ENCODE data around the gene ALPK3.

Gene ALPK3

DNA sequence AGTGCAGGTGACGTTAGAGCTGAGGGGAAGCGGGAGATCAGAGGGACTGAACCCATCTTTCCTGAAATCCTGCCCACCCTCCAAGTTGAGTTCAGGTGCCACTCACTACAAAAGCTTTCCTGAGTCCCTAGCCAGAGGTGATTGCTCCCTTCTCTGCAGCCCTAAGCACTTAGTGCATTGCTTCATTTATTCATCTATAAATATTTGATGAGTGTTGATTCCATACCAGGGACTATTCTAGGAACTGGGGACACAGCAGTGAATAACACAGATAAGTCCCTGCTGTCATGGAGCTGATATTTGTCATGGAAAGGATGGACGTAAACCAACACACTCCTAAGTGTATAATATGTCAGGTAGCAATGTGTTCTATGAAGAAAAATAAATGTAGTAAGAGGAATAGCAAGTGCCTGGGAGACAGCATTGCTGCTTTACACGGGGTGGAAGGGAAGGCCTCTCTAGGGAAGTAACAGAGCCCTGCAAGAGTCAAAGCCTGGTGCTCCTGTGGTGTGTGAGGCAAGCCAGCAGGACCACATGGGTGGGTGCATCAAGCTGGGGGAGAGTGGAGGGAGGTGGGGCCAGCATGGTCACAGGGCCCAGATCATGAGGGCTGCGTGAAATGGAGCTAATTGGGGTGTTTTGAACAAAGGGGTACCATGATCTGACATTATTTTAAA is 18.6 kb downstream of the ALPK3 start:
- H3K4me3 ChIP-seq (ENCODE audit: low read depth, low read length): no peak overlapping the region
- DNase-seq (ENCODE audit: low read depth, low spot score): no peak
- TF ChIP-seq, protein P1, sequence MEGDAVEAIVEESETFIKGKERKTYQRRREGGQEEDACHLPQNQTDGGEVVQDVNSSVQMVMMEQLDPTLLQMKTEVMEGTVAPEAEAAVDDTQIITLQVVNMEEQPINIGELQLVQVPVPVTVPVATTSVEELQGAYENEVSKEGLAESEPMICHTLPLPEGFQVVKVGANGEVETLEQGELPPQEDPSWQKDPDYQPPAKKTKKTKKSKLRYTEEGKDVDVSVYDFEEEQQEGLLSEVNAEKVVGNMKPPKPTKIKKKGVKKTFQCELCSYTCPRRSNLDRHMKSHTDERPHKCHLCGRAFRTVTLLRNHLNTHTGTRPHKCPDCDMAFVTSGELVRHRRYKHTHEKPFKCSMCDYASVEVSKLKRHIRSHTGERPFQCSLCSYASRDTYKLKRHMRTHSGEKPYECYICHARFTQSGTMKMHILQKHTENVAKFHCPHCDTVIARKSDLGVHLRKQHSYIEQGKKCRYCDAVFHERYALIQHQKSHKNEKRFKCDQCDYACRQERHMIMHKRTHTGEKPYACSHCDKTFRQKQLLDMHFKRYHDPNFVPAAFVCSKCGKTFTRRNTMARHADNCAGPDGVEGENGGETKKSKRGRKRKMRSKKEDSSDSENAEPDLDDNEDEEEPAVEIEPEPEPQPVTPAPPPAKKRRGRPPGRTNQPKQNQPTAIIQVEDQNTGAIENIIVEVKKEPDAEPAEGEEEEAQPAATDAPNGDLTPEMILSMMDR (IDR thresholded peaks at IDR 0.05; ENCODE audit: low read depth, low read length): no peak
- in situ Hi-C loops (cut with HindIII; ENCODE audit: low sequenced_read_pairs): no loop called here

DNA sequence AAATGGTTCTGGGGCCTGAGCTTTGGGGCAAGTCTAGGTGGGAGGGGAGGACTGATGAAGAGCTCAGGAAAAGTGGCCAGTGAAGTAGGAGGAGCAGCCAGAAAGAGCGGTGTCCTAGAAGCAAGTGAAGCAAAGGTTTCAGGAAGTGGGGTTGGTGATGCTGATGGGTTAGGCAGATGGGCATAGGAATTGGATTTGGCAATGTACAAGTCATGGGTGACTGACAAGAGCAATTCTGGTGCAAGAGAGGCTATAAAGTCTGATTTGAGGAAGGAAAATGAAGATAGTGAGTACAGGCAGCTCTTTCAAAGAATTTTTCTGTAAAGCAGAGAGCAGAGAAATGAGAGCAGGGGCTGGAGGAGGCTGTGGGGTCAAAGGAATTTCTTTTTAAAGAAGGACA is 19.7 kb downstream of the ALPK3 start:
- no peak overlapping the region for H3K4me3 ChIP-seq (ENCODE audit: low read depth, low read length)
- in situ Hi-C loops (cut with HindIII; ENCODE audit: low sequenced_read_pairs): no loop called here
- no peak for DNase-seq (ENCODE audit: low read depth, low spot score)
- TF ChIP-seq, protein P1 (IDR thresholded peaks at IDR 0.05; ENCODE audit: low read depth, low read length): no peak

DNA sequence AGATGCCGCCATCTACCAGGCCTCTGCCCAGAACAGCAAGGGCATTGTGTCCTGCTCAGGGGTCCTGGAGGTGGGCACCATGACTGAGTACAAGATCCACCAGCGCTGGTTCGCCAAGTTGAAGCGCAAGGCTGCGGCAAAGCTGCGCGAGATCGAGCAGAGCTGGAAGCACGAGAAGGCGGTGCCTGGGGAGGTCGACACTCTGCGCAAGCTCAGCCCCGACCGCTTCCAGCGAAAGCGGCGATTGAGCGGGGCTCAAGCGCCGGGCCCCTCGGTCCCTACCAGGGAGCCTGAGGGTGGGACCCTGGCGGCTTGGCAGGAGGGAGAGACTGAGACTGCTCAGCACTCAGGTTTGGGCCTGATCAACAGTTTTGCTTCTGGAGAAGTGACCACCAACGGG is 22.6 kb downstream of the ALPK3 start:
- H3K4me3 ChIP-seq (ENCODE audit: low read depth, low read length): no peak overlapping the region
- DNase-seq (ENCODE audit: low read depth, low spot score): no peak
- TF ChIP-seq, protein P1 (IDR thresholded peaks at IDR 0.05; ENCODE audit: low read depth, low read length): no peak
- in situ Hi-C loops (cut with HindIII; ENCODE audit: low sequenced_read_pairs): no loop called here

DNA sequence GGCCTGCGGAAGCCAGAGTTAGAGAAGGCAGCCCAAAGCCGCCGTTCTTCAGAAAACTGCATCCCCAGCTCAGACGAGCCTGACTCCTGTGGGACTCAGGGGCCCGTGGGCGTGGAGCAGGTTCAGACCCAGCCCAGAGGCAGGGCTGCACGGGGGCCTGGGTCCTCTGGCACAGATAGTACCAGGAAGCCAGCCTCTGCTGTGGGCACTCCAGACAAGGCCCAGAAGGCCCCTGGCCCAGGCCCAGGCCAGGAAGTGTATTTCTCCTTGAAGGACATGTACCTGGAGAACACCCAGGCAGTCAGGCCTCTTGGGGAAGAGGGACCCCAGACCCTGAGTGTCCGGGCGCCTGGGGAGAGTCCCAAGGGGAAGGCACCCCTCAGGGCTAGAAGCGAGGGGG is 23.1 kb downstream of the ALPK3 start:
- in situ Hi-C loops (cut with HindIII; ENCODE audit: low sequenced_read_pairs): no loop called here

DNA sequence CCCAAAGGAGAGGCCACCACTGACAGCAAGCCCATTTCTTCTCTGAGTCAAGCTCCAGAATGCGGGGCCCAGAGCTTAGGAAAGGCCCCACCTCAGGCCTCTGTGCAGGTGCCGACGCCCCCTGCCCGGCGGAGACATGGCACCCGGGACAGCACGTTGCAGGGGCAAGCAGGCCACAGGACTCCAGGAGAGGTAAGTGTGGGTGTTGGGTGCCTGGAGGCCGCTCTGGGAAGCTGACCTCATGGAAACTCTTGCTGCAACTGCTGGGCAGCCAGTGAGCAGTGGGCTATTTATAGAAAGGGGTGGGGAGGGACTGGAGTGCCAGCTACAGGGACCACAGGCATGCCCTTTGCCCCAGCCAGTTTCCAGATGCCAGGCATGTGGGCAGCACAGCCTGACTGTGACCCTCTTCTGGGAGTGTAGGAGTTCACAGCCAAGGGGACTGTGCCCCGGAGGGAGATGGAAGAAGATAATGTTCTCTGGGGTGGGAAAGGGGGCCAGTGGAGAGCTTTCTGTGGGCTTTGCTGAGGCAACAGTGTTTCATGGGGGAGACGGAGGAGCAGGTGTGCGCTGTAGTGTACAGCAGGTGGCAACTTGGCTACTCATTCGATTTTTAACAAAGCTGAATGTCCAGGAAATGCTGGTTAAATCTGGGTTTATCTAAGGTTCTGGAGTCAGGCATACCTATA is 23.7 kb downstream of the ALPK3 start:
- no peak overlapping the region for H3K4me3 ChIP-seq (ENCODE audit: low read depth, low read length)
- DNase-seq (ENCODE audit: low read depth, low spot score): peak; percentile 32
- TF ChIP-seq, protein P1 (IDR thresholded peaks at IDR 0.05; ENCODE audit: low read depth, low read length): no peak
- in situ Hi-C loops (cut with HindIII; ENCODE audit: low sequenced_read_pairs): no loop called here

More for the DNA sequence above, 23.1 kb downstream of the ALPK3 start:
- DNase-seq (ENCODE audit: low read depth, low spot score): no peak
- TF ChIP-seq, protein P1 (IDR thresholded peaks at IDR 0.05; ENCODE audit: low read depth, low read length): no peak
- H3K4me3 ChIP-seq (ENCODE audit: low read depth, low read length): no peak overlapping the region

DNA sequence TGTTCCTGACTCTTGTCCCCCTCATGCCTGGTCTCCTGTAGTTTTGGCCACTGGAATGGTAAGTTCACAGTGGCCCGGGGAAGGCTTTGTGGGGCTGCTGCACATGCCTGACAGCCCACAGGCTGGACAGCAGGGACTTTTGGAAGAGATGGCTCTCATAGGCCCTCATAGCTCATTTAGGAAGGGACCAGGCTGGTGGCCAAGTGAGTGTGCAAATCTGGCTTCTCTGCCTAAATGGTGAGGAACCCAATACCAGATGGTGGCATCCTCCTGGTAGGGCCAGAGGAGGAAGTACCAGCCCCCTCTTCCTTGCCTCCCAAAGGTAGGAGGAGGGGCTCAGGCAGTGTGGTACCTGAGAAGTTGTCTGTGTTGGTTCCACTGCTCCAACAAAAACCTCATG is 25.6 kb downstream of the ALPK3 start:
- DNase-seq (ENCODE audit: low read depth, low spot score): no peak
- TF ChIP-seq, protein P1 (IDR thresholded peaks at IDR 0.05; ENCODE audit: low read depth, low read length): no peak
- in situ Hi-C loops (cut with HindIII; ENCODE audit: low sequenced_read_pairs): no loop called here
- H3K4me3 ChIP-seq (ENCODE audit: low read depth, low read length): no peak overlapping the region
